ENCODE results near the gene CLDN9.

DNA sequence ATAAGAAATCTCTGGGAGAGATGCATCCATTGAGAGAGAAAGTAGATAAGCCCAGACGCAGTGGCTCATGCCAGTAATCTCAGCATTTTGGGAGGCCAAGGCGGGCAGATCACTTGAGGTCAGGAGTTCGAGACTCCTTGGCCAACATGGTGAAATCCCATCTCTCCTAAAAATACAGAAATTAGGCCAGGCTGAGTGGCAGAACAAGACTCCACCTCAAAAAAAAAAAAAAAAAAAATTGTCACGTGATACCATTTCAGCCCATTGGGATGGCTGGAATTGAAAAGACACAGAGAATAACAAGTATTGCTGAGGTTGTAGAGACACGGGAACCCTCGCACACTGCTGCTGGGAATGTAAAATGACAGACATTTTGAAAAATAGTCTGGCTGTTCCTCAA, 49.8 kb downstream of the CLDN9 start:
- TF ChIP-seq ZNF629 (tag by site-specific recombination; IDR thresholded peaks at IDR 0.05) (no peak), PRDM2 (tag by site-specific recombination; IDR thresholded peaks at IDR 0.05; ENCODE audit: borderline replicate concordance) (no peak), ZNF274 (IDR thresholded peaks at IDR 0.05; ENCODE audit: low read length) (no peak), ZNF274 (tag by site-specific recombination; IDR thresholded peaks at IDR 0.05; ENCODE audit: borderline replicate concordance) (no peak), CTCF (tag by site-specific recombination; IDR thresholded peaks at IDR 0.05) (no peak), MEIS1 (CRISPR knock-in tag; IDR thresholded peaks at IDR 0.05; ENCODE audit: borderline replicate concordance) (no peak), KLF10 (tag by site-specific recombination; IDR thresholded peaks at IDR 0.05) (no peak), ZNF585B (tag by site-specific recombination; IDR thresholded peaks at IDR 0.05) (no peak), PATZ1 (tag by site-specific recombination; IDR thresholded peaks at IDR 0.05) (no peak), ZNF830 (tag by site-specific recombination; IDR thresholded peaks at IDR 0.05; ENCODE audit: low read depth) (no peak), ZNF133 (tag by site-specific recombination; IDR thresholded peaks at IDR 0.05) (no peak), ZFP41 (tag by site-specific recombination; IDR thresholded peaks at IDR 0.05; ENCODE audit: borderline replicate concordance) (no peak)
- TF ChIP-seq, protein P1, sequence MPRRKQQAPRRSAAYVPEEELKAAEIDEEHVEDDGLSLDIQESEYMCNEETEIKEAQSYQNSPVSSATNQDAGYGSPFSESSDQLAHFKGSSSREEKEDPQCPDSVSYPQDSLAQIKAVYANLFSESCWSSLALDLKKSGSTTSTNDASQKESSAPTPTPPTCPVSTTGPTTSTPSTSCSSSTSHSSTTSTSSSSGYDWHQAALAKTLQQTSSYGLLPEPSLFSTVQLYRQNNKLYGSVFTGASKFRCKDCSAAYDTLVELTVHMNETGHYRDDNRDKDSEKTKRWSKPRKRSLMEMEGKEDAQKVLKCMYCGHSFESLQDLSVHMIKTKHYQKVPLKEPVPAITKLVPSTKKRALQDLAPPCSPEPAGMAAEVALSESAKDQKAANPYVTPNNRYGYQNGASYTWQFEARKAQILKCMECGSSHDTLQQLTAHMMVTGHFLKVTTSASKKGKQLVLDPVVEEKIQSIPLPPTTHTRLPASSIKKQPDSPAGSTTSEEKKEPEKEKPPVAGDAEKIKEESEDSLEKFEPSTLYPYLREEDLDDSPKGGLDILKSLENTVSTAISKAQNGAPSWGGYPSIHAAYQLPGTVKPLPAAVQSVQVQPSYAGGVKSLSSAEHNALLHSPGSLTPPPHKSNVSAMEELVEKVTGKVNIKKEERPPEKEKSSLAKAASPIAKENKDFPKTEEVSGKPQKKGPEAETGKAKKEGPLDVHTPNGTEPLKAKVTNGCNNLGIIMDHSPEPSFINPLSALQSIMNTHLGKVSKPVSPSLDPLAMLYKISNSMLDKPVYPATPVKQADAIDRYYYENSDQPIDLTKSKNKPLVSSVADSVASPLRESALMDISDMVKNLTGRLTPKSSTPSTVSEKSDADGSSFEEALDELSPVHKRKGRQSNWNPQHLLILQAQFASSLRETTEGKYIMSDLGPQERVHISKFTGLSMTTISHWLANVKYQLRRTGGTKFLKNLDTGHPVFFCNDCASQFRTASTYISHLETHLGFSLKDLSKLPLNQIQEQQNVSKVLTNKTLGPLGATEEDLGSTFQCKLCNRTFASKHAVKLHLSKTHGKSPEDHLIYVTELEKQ (tag by site-specific recombination; IDR thresholded peaks at IDR 0.05; ENCODE audit: borderline replicate concordance), result no peak

Data from HEK293 (cell line).